LNCaP clone FGC (cell line): ENCODE measurements around the gene LYRM4.

ENCODE experiments used
- DNase-seq: peaks from one replicate; pipeline ENCODE4 v3.0.0-alpha.2; 2011; ENCODE audit warnings: low read depth
- H3K4me3 ChIP-seq: 2 replicates; pipeline ENCODE4 v1.5.1; 2011; ENCODE audit warnings: mild to moderate bottlenecking, low read depth, low read length, control low read depth
- CTCF ChIP-seq: IDR thresholded peaks from 2 replicates; pipeline ENCODE4 v1.5.1; 2012; ENCODE audit warnings: mild to moderate bottlenecking; ENCODE audit not compliant: control insufficient read depth, insufficient read depth; ENCODE audit errors: extremely low read depth

Gene LYRM4

GRCh38 chr6:5260661-5261544, at the start of gene LYRM4, which contains the start of gene FARS2:
Gene LYRM4, minus strand, starts transcription at chr6:5260950. Its CDS starts 217 bp downstream, at chr6:5260733.
Gene FARS2, plus strand, starts transcription at chr6:5261513.
- DNase-seq, result peak; percentile 46
- no peak for TF ChIP-seq CTCF
- H3K4me3 ChIP-seq, result peak within 1 kb of the TSS; percentile 93

GRCh38 chr6:5308066-5308465, 47.3 kb upstream of the LYRM4 start:
- TF ChIP-seq CTCF, result no peak
- no peak overlapping the region for H3K4me3 ChIP-seq
- no peak for DNase-seq

GRCh38 chr6:5307058-5307457, 46.3 kb upstream of the LYRM4 start:
- TF ChIP-seq CTCF, result no peak
- no peak for DNase-seq
- no peak overlapping the region for H3K4me3 ChIP-seq

GRCh38 chr6:5305968-5306626, 45.3 kb upstream of the LYRM4 start:
- H3K4me3 ChIP-seq, result no peak overlapping the region
- no peak for DNase-seq
- no peak for TF ChIP-seq CTCF

GRCh38 chr6:5303682-5304081, 42.9 kb upstream of the LYRM4 start:
- H3K4me3 ChIP-seq, result no peak overlapping the region
- TF ChIP-seq CTCF, result no peak
- DNase-seq, result no peak

GRCh38 chr6:5302995-5303622, 42.4 kb upstream of the LYRM4 start:
- no peak overlapping the region; the same call in 1 of the 2 replicates for H3K4me3 ChIP-seq
- TF ChIP-seq CTCF, result peak; percentile 86
- DNase-seq, result peak; percentile 60
